ENCODE data around the gene BBS12. TPM values are rescaled to one million over a fixed set of nuclear protein-coding genes. Genes with fewer than 3 reads are reported as not detected.

The BBS12 gene
- total RNA-seq, 1 donor from 2014 or later = 19.5 TPM

Other genes starting within 250 kb of the BBS12 start
- gene IL21, start 111.6 kb upstream of the BBS12 start, total RNA-seq = not detected
- gene FGF2, start 94.1 kb downstream of the BBS12 start, total RNA-seq = 9.8 TPM
- 6.4 TPM for gene NUDT6, start 189.9 kb downstream of the BBS12 start, total RNA-seq

All from occipital lobe (tissue), 1 donor.